HPDE6-E6E7 (cell line): ENCODE results near the gene ALDH3A2.
"Not testable (repeated sequence)": the region's sequence is repeated elsewhere in the genome, so short reads cannot be mapped to it uniquely, and the experiment has no call there.

Experiments
- DNase-seq: peaks from one replicate; pipeline ENCODE4 v3.0.0; 2011; ENCODE audit warnings: missing footprints; ENCODE audit errors: extremely low spot score

Gene ALDH3A2

GRCh38 chr17:19678581-19679453 lies 30.3 kb downstream of the ALDH3A2 start:
- DNase-seq, result no peak

GRCh38 chr17:19683117-19683516 lies 34.6 kb downstream of the ALDH3A2 start:
- DNase-seq, result no peak

GRCh38 chr17:19684909-19685580 lies 36.5 kb downstream of the ALDH3A2 start:
- not testable (repeated sequence) for DNase-seq

- DNase-seq, result no peak
These were observed 38.0 kb downstream of the ALDH3A2 start for GRCh38 chr17:19686400-19687090.

- no peak for DNase-seq
These were observed 53.7 kb downstream of the ALDH3A2 start for GRCh38 chr17:19702217-19702641.

GRCh38 chr17:19703106-19703827 lies 54.7 kb downstream of the ALDH3A2 start:
- no peak for DNase-seq

GRCh38 chr17:19703828-19704613 lies 55.5 kb downstream of the ALDH3A2 start:
- DNase-seq, result no peak

- DNase-seq, result no peak
These were observed 56.6 kb downstream of the ALDH3A2 start for GRCh38 chr17:19705201-19705600.

- DNase-seq, result no peak
These were observed 57.5 kb downstream of the ALDH3A2 start for GRCh38 chr17:19705771-19706770.

- peak; percentile 79 for DNase-seq
These were observed 58.5 kb downstream of the ALDH3A2 start for GRCh38 chr17:19706791-19707727.

- no peak for DNase-seq
These were observed 59.2 kb downstream of the ALDH3A2 start for GRCh38 chr17:19707728-19708221.

- DNase-seq, result no peak
These were observed 60.1 kb downstream of the ALDH3A2 start for GRCh38 chr17:19708431-19709175.

GRCh38 chr17:19709841-19710240 lies 61.3 kb downstream of the ALDH3A2 start:
- no peak for DNase-seq

- DNase-seq, result no peak
These were observed 64.0 kb downstream of the ALDH3A2 start for GRCh38 chr17:19712436-19713004.

GRCh38 chr17:19713462-19713861 lies 64.9 kb downstream of the ALDH3A2 start:
- no peak for DNase-seq

GRCh38 chr17:19713901-19714361 lies 65.4 kb downstream of the ALDH3A2 start:
- no peak for DNase-seq
